ENCODE data around the gene SPOCK3.
"Not testable (repeated sequence)": the region's sequence is repeated elsewhere in the genome, so short reads cannot be mapped to it uniquely, and the experiment has no call there.

DNA sequence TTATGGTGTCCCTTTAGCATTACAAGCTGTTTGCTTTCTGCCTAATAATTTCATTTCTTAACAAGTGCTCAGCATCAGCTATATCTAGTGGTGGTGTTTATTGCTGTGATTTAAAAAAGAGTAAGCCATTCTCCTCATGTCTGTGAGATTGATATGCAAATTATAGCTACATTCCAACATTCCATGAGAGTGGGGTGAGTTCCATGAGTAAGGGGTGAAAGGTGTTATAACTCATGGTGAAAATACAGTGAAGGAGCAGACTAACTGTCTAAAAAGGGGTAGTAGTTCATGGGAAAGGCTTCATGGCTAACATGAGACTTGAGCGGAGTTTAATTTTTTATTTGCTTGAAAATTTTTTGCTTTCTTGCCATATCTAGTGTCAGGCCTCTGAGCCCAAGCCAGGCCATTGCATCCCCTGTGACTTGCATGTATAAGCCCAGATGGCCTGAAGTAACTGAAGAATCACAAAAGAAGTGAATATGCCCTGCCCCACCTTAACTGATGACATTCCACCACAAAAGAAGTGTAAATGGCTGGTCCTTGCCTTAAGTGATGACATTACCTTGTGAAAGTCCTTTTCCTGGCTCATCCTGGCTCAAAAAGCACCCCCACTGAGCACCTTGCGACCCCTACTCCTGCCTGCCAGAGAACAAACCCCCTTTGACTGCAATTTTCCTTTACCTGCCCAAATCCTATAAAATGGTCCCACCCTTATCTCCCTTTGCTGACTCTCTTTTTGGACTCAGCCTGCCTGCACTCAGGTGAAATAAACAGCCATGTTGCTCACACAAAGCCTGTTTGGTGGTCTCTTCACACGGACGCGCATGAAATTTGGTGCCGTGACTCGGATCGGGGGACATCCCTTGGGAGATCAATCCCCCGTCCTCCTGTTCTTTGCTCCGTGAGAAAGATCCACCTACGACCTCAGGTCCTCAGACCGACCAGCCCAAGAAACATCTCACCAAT, 518.3 kb downstream of the SPOCK3 start:
- TF ChIP-seq, protein P1, sequence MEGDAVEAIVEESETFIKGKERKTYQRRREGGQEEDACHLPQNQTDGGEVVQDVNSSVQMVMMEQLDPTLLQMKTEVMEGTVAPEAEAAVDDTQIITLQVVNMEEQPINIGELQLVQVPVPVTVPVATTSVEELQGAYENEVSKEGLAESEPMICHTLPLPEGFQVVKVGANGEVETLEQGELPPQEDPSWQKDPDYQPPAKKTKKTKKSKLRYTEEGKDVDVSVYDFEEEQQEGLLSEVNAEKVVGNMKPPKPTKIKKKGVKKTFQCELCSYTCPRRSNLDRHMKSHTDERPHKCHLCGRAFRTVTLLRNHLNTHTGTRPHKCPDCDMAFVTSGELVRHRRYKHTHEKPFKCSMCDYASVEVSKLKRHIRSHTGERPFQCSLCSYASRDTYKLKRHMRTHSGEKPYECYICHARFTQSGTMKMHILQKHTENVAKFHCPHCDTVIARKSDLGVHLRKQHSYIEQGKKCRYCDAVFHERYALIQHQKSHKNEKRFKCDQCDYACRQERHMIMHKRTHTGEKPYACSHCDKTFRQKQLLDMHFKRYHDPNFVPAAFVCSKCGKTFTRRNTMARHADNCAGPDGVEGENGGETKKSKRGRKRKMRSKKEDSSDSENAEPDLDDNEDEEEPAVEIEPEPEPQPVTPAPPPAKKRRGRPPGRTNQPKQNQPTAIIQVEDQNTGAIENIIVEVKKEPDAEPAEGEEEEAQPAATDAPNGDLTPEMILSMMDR (IDR thresholded peaks at IDR 0.05) = not testable (repeated sequence)
- TF ChIP-seq POLR2A (IDR thresholded peaks at IDR 0.05) = not testable (repeated sequence)

Data from right lobe of liver (tissue), 4 donors.